CD4-positive, alpha-beta T cell treated with Interleukin-10 for 1 hour (primary cell): ENCODE data around the gene TCF3.
A peak's percentile ranks its signal among the peaks of the same experiment; 100 is the strongest.

Experiments
- DNase-seq: peaks from one replicate; pipeline ENCODE4 v3.0.0-alpha.2; 2020

Gene TCF3

DNA sequence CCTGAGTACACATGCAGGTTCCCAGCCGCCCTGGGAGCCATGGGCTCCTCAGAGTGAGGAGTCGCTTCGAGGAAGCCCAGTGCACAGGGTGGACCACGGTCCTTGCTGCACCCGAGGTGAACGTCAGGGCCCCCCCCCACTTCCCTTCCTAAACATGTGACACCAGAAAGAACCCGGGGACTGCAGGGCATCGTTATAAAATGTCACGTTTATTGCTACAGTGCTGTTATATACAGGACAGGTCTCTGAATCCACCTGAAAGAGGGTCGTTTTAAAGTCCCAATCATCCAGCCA lies 43.4 kb downstream of the TCF3 start:
- peak; percentile 39 for DNase-seq

DNA sequence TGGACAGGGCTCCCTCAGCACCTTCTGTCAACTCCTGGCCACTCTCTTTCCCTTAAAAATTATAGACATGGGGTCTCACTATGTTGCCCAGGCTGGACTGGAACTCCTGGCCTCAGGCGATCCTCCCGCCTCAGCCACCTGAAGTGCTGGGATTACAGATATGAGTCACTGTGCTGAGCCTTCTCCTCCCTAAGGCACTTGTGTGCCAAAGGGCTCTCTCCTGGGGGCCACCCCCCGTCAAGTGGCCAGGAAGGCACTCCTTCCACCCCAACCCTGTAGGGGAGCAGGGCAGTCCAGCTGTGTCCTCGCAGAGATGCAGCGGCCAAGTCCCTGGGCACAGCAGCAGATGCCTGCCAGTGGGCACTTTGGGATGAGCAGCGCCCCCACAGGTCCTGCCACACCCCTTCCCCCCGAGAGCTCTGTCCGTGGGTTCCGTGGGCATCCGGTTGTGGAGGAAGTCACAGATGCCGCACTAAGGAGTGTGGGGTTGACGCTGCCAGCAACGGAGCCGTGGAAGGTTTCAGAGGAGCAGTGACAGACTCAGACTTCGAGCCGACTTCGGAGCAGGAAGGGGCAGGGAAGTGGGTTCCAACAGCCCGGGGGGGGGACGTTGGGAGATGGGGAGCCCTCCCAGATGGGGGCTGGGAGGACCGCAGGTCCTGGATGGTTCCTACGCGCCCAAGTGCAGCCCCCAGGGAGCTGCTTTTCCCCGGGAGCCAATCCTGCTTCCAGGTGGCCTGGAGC lies 43.9 kb downstream of the TCF3 start:
- peak; percentile 53 for DNase-seq

DNA sequence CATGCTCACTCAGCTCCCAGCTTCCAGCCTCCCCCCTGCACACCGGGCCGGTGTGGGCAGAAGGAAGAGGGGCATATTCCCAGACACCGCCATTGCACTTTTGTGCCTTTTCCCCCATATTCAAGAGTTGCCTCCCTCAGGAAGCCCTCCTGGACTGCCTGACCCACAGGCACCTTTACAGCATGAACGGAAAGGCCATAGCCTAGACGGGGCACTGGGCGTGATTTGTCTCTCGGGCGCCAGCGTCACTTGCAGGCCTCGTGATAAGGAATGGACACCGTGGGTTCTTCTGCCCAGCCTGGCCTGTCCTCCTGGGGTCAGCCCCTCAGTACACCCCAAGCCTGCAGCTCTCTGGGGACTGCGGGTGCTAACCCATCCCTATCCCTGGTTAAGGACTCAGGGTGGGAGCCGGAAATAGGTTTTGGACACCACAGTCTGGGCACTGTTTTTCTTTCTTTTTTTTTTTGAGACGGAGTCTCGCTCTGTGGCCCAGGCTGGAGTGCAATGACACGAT lies 46.2 kb downstream of the TCF3 start:
- no peak for DNase-seq

DNA sequence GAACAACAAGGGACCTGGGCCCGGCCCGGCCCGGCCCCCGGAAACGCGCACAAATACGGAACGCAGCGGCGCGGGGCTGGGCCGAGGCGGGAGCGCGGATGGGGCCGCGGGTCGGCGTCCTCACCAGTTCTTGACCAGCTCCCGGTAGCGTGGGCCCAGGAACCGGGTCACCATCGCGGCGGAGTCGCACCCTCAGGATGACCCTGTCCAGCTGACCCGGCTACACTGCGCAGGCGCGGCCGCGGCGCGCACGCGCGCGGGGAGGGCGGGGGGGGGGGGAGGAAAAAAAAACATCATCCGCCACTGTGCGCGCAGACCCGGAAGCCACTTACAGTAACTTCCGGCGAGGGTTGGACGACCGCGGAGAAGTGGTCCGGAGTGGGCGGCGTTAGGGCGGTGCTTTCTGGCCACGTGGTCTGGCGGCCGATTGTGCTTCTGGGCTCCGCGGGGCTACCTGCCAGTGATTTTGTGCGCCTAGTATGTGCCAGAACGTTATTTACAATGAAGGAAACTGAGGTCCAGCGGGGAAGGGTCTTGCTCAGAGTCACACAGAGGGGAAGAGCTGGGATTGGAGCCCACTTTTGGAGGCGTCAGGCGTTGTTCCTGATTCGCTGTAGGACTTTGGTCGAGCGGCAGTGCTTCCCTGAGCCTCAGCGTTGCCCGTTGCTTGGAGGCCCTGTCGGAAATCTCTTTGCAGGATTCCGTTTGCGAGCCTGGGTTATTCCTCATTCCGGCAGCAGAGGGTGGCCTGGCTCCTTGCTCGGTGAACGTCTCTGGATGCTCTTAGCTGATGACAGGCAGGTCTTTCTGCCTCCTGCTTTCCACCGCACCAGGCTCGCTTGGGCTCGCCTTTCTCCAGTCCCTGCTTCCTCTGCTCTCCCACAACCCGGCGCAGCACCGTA lies 46.9 kb downstream of the TCF3 start, which contains the start of gene UQCR11:
Gene UQCR11, minus strand, starts transcription at position 227 of the 902 bp plus-strand sequence. Its CDS starts 53 bp downstream, at position 174.
- peak; percentile 93 for DNase-seq

DNA sequence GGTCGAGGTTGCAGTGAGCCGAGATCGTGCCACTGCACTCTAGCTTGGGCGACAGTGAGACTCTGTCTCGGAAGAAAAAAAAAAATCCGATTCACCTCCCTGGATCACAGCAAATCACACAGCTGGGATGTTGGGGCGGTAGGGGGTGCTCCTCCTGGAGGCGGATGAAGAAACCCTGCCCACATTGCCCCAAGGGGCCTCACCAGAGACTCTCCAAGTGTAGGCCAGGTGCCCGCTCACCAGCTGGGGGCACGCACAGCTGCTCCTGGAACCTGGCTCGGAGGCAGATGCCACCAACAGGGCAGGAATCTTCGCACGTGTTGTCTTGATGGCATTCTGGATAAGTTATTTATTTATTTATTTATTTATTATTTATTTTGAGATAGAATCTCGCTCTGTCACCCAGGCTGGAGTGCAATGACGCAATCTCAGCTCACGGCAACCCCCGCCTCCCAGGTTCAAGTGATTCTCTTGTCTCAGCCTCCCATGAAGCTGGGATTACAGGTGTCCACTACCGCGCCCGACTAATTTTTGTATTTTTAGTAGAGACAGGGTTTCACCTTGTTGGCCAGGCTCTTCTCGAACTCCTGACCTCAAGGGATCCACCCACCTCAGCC lies 50.2 kb downstream of the TCF3 start:
- DNase-seq = no peak

DNA sequence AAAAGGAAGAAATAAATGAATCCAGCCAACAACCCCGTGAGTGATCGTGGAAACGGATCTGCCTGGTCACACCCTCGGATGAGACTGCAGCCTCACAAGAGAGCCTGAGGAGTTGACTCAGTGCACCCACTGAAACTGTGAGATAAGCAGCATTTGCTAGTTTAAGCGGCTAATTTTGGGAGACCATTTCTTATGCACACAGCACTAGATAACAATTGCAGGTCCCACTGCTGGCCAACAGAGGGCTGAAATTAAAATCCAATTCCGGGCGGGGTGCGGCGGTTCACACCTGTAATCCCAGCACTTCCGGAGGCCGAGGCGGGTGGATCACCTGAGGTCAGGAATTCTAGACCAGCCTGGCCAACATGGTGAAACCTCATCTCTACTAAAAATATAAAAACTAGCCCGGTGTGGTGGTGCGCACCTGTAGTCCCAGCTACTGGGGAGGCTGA lies 50.8 kb downstream of the TCF3 start:
- DNase-seq = no peak

DNA sequence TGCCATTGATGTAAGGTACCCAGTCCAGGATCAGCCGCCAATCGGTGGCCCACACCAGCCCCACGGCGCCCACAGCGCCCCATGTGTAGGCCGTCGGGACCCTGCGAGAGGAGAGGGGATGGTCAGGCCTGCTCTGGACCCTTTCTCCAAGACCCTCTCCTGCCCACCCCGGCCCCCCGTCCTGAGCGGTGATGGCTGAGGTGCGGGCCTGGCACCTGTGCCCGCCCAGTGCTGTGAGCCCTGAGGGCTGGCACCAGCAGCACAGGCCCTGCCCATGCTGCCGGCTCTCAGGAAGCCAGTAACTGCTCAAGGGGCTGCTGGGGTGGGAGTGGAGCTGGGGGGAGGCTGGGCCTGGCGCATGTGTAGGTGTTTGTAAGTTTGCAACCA lies 53.0 kb downstream of the TCF3 start:
- no peak for DNase-seq

DNA sequence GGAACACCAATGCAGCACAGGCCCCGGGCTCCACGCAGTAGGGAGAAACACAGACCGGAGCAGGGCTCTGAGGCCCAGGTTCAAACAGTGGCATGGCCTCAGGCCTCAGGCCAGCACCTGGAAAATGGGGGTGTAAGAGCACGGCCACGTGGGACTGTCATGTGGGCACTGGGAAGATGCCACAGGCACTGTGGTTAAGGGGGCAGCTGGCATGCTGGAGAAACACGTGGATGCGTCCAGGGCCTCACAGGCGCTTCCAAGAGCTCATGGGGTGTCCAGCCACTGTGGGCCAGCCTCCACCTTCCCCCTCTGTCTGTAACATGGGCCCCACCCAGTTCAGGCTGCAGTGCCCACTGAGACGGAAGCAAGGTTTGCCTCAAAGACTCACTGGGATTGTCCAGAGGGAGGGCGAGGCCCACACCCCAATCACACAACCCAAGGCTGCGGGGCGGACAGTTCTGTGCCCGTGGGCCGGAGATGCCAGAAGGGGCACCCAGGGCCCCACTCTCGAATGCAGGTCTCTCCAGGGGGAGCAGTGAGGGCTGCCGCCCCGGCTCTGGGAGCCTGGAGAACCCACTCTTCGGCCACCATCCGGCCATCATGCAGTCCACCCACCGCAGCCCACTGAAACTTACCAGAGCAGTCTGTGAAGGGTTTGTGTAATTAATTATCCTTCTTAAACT lies 53.5 kb downstream of the TCF3 start:
- no peak for DNase-seq

DNA sequence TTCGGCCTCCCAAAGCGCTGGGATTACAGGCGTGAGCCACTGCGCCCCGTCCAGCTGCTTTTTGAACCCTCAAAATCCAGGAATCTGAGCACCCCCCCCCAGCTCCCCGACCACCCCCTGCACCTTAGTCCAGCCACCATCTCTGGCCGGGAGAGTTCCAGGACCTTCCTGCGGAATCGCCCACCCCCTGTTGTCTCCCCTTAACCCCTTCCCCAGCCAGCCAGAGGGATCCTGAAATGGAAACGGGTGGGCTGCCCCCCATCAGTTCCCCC lies 59.0 kb downstream of the TCF3 start:
- no peak for DNase-seq

DNA sequence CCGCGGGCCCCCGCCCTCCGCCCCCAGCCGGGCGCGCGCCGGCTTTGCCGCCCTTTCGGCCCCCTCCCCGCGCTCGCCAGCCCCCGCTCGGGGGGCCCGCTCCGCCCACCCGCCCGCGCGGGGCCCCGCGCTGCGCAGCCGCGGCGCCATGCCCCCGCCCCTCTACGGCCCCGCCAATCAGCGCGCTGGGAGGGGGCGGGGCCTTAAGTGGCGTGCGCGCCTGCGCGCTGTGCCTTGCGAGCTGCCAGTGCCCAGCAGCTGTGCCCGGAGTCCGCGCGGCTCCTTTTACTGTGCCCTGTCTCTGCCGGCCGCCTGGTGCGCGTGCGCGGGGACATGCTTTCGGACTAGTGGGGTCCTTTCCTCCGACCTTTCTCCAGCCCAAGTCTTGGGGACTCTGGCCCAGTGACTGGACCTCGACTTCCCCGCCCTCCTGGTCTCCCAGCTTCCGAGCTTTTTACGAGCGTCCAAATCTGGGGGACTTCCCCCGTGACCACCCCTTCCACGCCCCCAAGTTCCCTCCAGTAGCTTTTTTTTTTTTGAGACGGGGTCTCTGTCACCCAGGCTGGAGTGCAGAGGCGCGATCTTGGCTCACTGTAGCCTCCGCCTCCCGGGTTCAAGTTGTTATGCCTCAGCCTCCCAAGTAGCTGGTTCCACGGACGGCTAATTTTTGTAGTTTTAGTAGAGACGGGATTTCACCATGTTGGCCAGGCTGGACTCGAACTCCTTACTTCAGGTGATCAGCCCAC lies 59.5 kb downstream of the TCF3 start, which contains the start of gene MBD3:
Gene MBD3, minus strand, starts transcription at position 111 of the 746 bp plus-strand sequence. CDS start 234 bp downstream, outside the sequence.
- DNase-seq = peak; percentile 90

DNA sequence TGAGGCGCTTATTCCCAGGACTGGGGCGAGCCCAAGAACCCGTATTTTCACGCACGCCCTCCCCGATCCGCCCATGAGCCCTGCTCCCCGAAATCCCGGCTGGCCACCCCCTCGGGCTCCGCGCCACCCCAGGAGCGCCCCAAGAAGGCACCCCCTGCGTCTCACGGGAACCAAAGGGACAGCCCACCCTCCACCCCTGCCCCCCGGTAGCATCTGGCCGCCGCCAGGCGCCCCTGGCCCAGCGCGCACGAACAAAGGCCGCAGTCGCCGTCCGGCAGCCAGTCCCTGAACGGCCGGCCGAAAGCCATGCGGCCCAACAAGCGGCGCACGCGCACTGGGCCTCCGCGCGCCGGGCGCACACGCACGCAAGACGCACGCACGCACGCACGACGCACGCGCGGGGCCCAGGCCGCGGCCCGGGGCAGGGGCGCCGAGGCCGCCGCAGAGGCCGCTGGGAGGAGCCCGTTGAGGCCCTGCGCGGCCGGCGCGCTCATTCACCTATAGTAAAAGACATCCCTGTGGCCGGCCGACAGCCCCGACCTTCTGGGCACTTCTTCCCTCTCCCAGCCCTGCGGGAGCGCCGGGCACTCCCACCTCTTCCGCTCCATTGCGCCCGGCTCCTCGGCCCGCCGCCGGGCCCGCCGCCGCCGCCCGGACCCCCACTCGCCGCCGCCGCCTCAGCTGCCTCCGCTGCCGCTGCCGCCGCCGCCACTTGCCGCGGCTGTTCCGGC lies 60.2 kb downstream of the TCF3 start:
- DNase-seq = peak; percentile 87

DNA sequence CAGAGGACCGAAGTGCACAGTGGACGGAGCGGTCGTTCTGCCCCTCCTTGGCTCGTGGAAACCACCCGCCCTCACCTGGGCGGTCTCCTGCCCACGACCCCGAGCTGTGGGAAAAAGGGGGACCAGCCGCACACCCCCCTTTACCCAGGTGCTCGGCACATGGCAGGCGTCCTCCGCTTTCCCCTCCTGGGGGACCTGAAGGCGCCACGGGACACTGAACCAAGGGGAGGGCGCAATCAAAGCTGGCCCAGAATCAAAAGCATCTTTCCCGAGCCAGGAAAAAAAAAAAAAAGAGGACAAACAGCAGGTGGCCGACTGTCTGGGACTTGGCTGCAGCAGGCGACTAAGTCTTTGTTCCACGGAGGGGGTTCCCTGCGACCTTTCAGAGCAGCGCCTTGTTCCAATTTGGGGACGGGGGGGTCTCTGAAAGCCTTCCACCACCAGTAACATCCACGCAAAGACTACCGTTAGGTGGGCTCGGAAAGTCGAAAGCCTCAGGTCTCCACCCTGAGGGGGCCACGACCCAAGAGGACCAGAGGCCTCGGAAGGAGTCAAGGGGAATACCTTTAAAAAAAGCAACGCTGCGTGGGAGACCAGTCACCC lies 60.9 kb downstream of the TCF3 start:
- DNase-seq = no peak

DNA sequence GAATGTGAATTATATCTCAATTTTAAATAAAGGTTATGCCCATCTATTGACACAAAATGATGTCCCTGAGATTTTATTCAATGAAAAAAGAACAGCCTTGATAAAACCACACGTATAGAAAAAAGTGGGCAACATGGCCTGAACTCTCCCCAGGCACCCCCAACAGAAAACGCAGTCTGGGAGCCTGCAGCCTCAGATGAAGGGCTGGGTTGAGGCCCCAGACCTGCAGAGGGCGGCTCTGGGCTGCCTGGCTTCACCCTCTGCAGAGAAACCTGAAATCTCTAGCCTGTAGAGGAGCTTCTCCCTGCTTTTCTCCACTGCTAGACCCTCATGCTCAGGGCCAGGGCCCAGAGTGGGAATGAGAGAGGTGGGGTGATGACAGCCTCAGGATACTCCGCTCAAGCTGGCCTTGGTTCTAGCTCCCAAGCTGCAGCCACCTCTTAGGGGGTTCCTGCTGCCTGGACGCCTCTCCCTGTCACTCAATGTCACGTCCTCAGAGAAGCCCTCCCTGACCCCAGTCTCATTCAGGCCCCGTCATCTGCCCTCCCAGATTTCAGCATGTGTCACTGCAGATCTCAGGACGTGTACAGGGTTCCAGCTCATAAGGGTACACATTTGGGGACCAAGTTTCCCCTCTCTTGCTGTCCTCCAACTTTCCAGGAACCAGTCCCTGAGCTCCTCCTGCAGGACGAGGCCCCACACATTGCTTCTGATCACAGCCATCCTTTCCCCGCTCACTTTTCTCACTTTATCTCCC lies 61.6 kb downstream of the TCF3 start:
- peak; percentile 34 for DNase-seq

DNA sequence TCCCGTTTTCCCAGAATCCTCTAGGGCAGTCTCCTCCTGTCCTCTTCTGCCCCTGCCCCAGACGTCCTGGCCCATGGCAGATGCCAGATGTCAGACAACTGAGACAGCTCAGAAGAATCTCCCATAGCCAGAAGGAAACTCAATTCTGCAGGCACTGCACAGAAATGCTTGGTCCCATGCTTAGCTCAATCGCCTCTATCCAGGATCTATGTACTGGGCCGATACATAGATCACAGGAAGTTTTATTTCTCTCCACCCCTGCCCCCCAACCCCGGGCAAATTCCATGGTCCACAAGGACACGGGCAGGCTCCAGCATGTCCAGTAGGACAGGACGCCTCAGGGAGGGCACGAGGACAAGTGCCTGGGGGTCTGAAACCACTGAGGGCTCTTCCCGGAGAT lies 64.5 kb downstream of the TCF3 start:
- no peak for DNase-seq

DNA sequence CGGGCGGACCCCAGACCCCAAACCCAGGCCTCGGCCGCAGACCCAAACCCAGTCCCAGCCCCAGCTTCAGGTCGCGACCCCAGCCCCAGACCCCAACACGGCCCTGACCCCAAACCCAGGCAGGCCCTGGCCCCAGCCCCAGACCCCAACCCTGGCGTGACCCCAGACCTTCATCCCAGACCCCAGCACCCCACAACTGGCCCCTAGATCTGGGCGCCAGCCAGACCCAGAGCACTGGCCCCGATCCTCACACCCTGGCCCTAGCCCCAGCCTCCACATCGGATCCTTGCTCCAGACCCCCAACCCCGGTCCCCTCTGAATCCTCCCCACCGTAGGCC lies 67.2 kb downstream of the TCF3 start:
- DNase-seq = no peak

DNA sequence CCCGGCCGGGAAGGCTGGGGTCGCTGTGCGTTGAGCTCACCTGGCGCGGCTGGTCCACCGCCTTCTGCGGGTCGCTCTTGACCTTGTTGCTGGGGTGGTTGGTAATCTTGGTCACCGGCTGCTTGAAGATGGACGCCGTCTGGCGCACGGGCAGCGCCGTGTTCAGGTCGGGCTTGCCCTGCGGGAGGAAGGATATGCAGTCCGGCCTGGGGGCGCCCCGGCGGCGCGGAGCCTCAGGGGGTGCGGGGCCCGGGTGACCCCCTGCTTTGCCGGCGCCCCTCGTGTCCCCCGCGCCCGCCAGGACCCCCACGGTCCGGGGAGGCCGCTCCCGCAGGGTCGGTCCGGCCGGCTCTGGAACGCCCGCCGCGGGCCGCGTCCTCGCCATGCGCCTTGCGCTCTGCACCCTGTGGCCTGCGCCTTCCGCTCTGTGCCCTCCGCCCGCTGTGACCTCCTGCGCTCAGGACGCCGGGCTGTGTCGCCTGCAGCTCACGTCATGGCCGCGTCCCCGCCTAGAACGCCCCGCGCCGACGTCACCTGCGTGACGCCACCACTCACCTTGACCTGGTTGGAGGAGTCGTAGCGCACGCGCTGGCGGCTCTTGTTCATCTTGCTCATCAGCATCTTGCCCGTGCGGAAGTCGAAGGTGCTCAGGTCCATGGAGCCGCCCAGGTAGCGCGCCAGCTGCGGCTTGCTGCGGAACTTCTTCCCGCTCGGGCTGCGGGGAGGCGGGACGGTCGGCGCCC lies 67.7 kb downstream of the TCF3 start:
- DNase-seq = no peak

DNA sequence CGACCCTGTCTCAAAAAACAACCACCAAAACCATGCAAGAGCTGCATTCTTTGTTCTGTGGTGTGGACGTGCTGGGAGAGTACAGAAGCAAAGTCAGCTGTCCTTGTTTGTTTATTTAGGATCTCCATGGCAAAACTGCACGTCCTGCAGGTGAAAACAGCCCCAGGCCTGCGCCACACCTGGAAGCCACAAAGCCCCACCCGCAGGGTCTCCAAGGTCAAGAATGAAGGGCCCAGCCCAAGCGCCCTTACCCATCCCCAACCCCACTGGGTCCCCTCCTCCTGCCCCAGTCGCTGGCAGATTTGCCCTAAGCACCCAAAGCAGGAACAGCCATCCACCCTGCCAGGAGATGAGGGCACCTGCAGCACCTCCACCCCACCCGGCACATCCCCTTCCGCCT lies 70.2 kb downstream of the TCF3 start:
- no peak for DNase-seq

DNA sequence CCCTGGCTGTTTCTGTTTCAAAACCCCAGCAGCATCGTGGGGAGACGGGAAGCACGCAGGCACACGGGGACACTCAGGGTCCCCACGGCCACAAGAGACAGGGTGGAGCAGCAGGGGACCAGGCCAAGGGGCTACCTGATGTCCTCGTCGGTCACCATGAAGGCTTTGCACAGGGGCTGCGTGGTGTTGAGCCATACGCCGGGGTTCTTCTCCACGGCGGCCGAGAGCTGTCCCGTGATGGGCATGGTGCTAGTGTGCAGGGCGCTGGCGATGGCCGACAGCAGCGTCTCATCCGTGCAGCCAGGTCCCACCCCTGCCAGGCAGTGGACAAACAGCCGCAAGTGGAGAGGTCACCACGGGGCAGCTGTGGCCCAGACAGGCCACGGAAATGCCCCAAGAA lies 71.5 kb downstream of the TCF3 start:
- no peak for DNase-seq

DNA sequence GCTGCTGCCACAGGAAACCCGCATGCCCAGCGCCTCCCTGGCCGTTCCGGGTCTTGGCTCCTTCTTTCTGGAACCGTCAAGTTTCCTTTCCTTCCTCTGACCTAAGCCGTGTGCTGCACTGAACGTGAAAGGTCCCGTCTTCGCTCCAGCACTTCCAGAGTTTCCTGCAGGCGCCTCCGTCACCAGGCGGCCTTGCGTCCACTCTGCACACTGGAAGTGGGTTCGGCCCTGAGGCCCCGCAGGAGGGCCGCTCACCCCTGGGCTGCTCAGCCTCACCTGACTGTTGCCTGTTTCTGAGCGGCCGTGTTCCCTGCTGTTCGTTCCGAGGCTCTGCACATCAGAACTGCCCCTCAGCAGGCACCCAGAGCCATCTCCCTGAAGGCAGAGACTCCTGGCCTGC lies 72.0 kb downstream of the TCF3 start:
- no peak for DNase-seq

DNA sequence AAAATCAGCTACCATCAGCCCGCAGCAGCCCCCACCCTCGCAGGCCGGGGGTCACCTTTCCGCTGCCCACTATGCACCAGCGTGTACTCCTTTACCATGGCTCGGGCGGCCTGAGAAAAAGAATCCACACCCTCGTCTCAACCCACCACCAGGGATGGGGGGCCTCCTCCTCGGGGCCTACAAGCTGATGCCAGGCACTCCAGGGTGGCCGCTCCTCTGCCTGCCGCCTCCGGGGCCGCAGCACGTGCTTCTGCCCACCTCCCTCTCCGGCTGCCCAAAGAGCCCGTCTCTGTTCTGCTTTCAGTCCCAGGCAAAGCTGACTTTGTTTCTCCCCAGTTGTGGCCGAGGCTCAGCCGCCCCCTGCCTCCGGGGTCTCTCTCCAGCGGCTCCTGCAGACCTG lies 73.2 kb downstream of the TCF3 start:
- no peak for DNase-seq
